Liver (tissue), 9 donors: ENCODE results near the gene MICU1. TPM values are rescaled to one million over a fixed set of nuclear protein-coding genes. Genes with fewer than 3 reads are reported as not detected.
A peak's percentile ranks its signal among the peaks of the same experiment; 100 is the strongest.

Source experiments
- DNase-seq: peaks from one replicate; pipeline ENCODE4 v3.0.0-alpha.2; 2017; ENCODE audit warnings: low spot score
- H3K27ac ChIP-seq, 2 donors: one replicate each; pipeline ENCODE4 v1.7.0; 2013; ENCODE audit warnings: inconsistent platforms in 2 of 2, low read length in 2 of 2, control low read depth in 1 of 2, low read depth in 1 of 2, mild to moderate bottlenecking in 1 of 2
- H3K27me3 ChIP-seq, 4 donors: one replicate each; pipeline versions ENCODE4 v1.6.1 to v1.7.0; 2013; ENCODE audit warnings: low read length in 3 of 4, inconsistent platforms in 1 of 4, mild to moderate bottlenecking in 1 of 4, moderate library complexity in 1 of 4; ENCODE audit not compliant: control insufficient read depth in 4 of 4, insufficient read depth in 4 of 4
- H3K36me3 ChIP-seq, 4 donors: one replicate each; pipeline versions ENCODE4 v1.6.1 to v1.7.0; 2013; ENCODE audit warnings: low read length in 3 of 4, mild to moderate bottlenecking in 3 of 4, low read depth in 1 of 4, moderate library complexity in 1 of 4; ENCODE audit not compliant: control insufficient read depth in 4 of 4, insufficient read depth in 3 of 4
- H3K4me1 ChIP-seq, 4 donors: one replicate each; pipeline versions ENCODE4 v1.6.1 to v1.7.0; 2013; ENCODE audit warnings: low read length in 3 of 4, mild to moderate bottlenecking in 3 of 4, moderate library complexity in 1 of 4; ENCODE audit not compliant: control insufficient read depth in 4 of 4, insufficient read depth in 4 of 4
- H3K4me3 ChIP-seq, 3 donors: one replicate each; pipeline versions ENCODE4 v1.6.1 to v1.7.0; 2013; ENCODE audit warnings: low read length in 3 of 3, control low read depth in 1 of 3, low read depth in 1 of 3, mild to moderate bottlenecking in 1 of 3
- H3K9ac ChIP-seq, 2 donors: one replicate each; pipeline ENCODE4 v1.7.0; 2013; ENCODE audit warnings: low read length in 2 of 2, mild to moderate bottlenecking in 2 of 2, moderate library complexity in 2 of 2, control low read depth in 1 of 2, low read depth in 1 of 2
- H3K9me3 ChIP-seq, 4 donors: one replicate each; pipeline versions ENCODE4 v1.6.1 to v1.7.0; 2013; ENCODE audit warnings: low read length in 3 of 4; ENCODE audit not compliant: control insufficient read depth in 4 of 4
- EGR1 ChIP-seq, 2 donors: IDR thresholded peaks; 2 replicates each; pipeline ENCODE4 v1.6.1; 2016 to 2018; ENCODE audit warnings: antibody characterized with exemption in 2 of 2, low read depth in 2 of 2
- FOXA1 ChIP-seq: IDR thresholded peaks from 2 replicates; pipeline ENCODE4 v1.6.1; 2016; ENCODE audit warnings: antibody characterized with exemption
- FOXA2 ChIP-seq: IDR thresholded peaks from 2 replicates; pipeline ENCODE4 v1.6.1; 2016; ENCODE audit warnings: antibody characterized with exemption
- GABPA ChIP-seq, 2 donors: IDR thresholded peaks in 1 of 2; conservative IDR thresholded peaks in 1 of 2; 2 replicates each; pipeline ENCODE4 v1.6.1; 2016; ENCODE audit warnings: antibody characterized with exemption in 2 of 2, mild to moderate bottlenecking in 1 of 2, moderate library complexity in 1 of 2
- HNF4A ChIP-seq, 2 donors: conservative IDR thresholded peaks; 2 replicates each; pipeline ENCODE4 v1.6.1; 2016; ENCODE audit warnings: antibody characterized with exemption in 2 of 2, mild to moderate bottlenecking in 2 of 2
- HNF4G ChIP-seq: IDR thresholded peaks from 2 replicates; pipeline ENCODE4 v1.6.1; 2016; ENCODE audit warnings: antibody characterized with exemption
- JUND ChIP-seq, 2 donors: IDR thresholded peaks; 2 replicates each; pipeline ENCODE4 v1.6.1; 2016; ENCODE audit warnings: antibody characterized with exemption in 2 of 2
- NR2F2 ChIP-seq: IDR thresholded peaks from 2 replicates; pipeline ENCODE4 v1.6.1; 2016; ENCODE audit warnings: antibody characterized with exemption
- RAD21 ChIP-seq, 2 donors: IDR thresholded peaks; 2 replicates each; pipeline ENCODE4 v1.6.1; 2016; ENCODE audit warnings: antibody characterized with exemption in 2 of 2, mild to moderate bottlenecking in 2 of 2
- RXRA ChIP-seq, 2 donors: IDR thresholded peaks; 2 replicates each; pipeline ENCODE4 v1.6.1; 2017 to 2018; ENCODE audit warnings: antibody characterized with exemption in 2 of 2, mild to moderate bottlenecking in 1 of 2
- SP1 ChIP-seq: IDR thresholded peaks from 2 replicates; pipeline ENCODE4 v1.6.1; 2018; ENCODE audit warnings: antibody characterized with exemption, mild to moderate bottlenecking
- TAF1 ChIP-seq: conservative IDR thresholded peaks from 2 replicates; pipeline ENCODE4 v1.6.1; 2016; ENCODE audit warnings: antibody characterized with exemption, mild to moderate bottlenecking
- YY1 ChIP-seq: IDR thresholded peaks from 2 replicates; pipeline ENCODE4 v1.6.1; 2016; ENCODE audit warnings: antibody characterized with exemption, mild to moderate bottlenecking
- WGBS: extraction: QIAGEN DNeasy Blood & Tissue Kit; methylation state at CpG from one replicate; pipeline ENCODE4 v1.1.7; 2013; 5-methylcytosine and 5-hydroxymethylcytosine counted together
- polyA plus RNA-seq, 2 donors: library from polyadenylated mRNA; stranded (reverse) in 1 of 2; unstranded in 1 of 2; fragments of 200-250 nt in 1 of 2; fragments of >200 nt in 1 of 2; fragmentation: Nextera tagmentation in 1 of 2; extraction: Ambion mirVana in 1 of 2; gene quantifications; one replicate each; pipeline versions ENCODE4 v1.2.1 to v1.2.3, GENCODE V29; 2013 to 2015
- total RNA-seq, 2 donors: library from RNA; depleted of rRNA; stranded (reverse); fragments of >200 nt; gene quantifications; one replicate each; pipeline ENCODE4 v1.2.3, GENCODE V29; 2014
- TF ChIP-seq, protein P1 (sequence below): fragments of 150-350 bp; IDR thresholded peaks from 2 replicates; pipeline ENCODE4 v1.5.1; 2017; ENCODE audit warnings: improper control_type of control experiment, low read depth, low read length; ENCODE audit not compliant: missing input control
- TF ChIP-seq, protein P2 (sequence below): IDR thresholded peaks from 2 replicates; pipeline ENCODE4 v1.6.1; 2016; ENCODE audit warnings: antibody characterized with exemption
- TF ChIP-seq, protein P3 (sequence below): IDR thresholded peaks from 2 replicates; pipeline ENCODE4 v1.6.1; 2016; ENCODE audit warnings: antibody characterized with exemption
- TF ChIP-seq, protein P4 (sequence below): IDR thresholded peaks from 2 replicates; pipeline ENCODE4 v1.6.1; 2016; ENCODE audit warnings: antibody characterized with exemption
- TF ChIP-seq, protein P5 (sequence below): IDR thresholded peaks from 2 replicates; pipeline ENCODE4 v1.6.1; 2016; ENCODE audit warnings: antibody characterized with exemption, mild to moderate bottlenecking
- donor health status: healthy.
- donor health status: healthy.
- donor health status: healthy.
- donor health status: healthy.
- donor health status: healthy.

The MICU1 gene
- total and polyA plus RNA-seq, 4 donors: 26.4 to 47.4 (median 32.1) TPM

DNA sequence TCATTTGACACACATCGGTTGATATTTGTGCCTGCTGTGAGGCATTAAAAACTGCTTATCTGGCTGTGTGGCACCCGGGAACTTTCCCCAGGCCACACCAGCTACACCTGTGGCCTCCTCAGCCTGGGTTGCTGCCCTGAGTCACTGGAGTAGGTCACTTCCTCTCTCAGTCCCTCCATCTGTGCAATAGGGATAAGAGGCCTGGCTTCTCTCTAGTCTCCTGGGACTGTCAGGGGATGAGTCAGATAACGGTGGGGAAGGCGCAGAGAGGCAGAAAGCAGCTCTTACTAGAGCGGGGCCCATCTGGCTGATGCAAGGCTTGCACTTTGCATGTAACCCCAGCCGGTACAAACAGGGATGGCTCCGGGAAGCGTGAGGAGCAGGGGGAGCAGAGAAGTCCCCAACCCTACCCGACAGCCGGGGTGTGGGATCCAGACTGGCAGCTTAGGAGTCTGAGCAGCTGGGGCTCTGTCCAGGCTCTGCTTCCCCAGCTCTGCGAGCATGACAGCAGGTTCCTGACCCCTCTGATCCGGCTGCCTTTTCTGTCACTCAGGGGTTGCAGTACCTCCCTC, 305.1 kb downstream of the MICU1 start:
- Histone ChIP-seq H3K27me3 (no peaks in the 10 kb centered on the region), H3K9ac (peak overlapping the region; percentile 50 to 61), H3K27ac (peak overlapping the region; percentile 93 to 97), H3K4me3 (no peak overlapping the region), H3K36me3 (no peaks in the 10 kb centered on the region), H3K4me1 (peaks cover 20 to 48% (median 38%) of the 10 kb centered on the region in 4 donors), H3K9me3 (no peaks in the 10 kb centered on the region)
- DNase-seq: peak; percentile 70
- 58% methylated on average over 12 of the region's 12 CpGs for WGBS
- TF ChIP-seq EGR1 (IDR thresholded peaks at IDR 0.05; ENCODE audit: low read depth in 2 of 2) (no peak), TAF1 (no peak), NR2F2 (peak; percentile 58), FOXA1 (no peak), RAD21 (IDR thresholded peaks at IDR 0.05) (peak in 1 of 2 donors; percentile 40), HNF4A (conservative IDR thresholded peaks at IDR 0.05) (no peak), FOXA2 (no peak), YY1 (no peak), HNF4G (peak; percentile 24), GABPA (IDR thresholded peaks at IDR 0.05 in 1 of 2, conservative IDR thresholded peaks at IDR 0.05 in 1 of 2) (peak in 1 of 2 donors; percentile 29), RXRA (IDR thresholded peaks at IDR 0.05) (peak; percentile 26 to 35), SP1 (peak; percentile 49), JUND (IDR thresholded peaks at IDR 0.05) (peak; percentile 48 to 85)
- TF ChIP-seq, protein P1, sequence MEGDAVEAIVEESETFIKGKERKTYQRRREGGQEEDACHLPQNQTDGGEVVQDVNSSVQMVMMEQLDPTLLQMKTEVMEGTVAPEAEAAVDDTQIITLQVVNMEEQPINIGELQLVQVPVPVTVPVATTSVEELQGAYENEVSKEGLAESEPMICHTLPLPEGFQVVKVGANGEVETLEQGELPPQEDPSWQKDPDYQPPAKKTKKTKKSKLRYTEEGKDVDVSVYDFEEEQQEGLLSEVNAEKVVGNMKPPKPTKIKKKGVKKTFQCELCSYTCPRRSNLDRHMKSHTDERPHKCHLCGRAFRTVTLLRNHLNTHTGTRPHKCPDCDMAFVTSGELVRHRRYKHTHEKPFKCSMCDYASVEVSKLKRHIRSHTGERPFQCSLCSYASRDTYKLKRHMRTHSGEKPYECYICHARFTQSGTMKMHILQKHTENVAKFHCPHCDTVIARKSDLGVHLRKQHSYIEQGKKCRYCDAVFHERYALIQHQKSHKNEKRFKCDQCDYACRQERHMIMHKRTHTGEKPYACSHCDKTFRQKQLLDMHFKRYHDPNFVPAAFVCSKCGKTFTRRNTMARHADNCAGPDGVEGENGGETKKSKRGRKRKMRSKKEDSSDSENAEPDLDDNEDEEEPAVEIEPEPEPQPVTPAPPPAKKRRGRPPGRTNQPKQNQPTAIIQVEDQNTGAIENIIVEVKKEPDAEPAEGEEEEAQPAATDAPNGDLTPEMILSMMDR: no peak
- TF ChIP-seq, protein P2, sequence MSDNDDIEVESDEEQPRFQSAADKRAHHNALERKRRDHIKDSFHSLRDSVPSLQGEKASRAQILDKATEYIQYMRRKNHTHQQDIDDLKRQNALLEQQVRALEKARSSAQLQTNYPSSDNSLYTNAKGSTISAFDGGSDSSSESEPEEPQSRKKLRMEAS: no peak
- TF ChIP-seq, protein P3, sequence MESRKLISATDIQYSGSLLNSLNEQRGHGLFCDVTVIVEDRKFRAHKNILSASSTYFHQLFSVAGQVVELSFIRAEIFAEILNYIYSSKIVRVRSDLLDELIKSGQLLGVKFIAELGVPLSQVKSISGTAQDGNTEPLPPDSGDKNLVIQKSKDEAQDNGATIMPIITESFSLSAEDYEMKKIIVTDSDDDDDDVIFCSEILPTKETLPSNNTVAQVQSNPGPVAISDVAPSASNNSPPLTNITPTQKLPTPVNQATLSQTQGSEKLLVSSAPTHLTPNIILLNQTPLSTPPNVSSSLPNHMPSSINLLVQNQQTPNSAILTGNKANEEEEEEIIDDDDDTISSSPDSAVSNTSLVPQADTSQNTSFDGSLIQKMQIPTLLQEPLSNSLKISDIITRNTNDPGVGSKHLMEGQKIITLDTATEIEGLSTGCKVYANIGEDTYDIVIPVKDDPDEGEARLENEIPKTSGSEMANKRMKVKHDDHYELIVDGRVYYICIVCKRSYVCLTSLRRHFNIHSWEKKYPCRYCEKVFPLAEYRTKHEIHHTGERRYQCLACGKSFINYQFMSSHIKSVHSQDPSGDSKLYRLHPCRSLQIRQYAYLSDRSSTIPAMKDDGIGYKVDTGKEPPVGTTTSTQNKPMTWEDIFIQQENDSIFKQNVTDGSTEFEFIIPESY: no peak
- TF ChIP-seq, protein P4, sequence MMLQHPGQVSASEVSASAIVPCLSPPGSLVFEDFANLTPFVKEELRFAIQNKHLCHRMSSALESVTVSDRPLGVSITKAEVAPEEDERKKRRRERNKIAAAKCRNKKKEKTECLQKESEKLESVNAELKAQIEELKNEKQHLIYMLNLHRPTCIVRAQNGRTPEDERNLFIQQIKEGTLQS: peak; percentile 69
- TF ChIP-seq, protein P5, sequence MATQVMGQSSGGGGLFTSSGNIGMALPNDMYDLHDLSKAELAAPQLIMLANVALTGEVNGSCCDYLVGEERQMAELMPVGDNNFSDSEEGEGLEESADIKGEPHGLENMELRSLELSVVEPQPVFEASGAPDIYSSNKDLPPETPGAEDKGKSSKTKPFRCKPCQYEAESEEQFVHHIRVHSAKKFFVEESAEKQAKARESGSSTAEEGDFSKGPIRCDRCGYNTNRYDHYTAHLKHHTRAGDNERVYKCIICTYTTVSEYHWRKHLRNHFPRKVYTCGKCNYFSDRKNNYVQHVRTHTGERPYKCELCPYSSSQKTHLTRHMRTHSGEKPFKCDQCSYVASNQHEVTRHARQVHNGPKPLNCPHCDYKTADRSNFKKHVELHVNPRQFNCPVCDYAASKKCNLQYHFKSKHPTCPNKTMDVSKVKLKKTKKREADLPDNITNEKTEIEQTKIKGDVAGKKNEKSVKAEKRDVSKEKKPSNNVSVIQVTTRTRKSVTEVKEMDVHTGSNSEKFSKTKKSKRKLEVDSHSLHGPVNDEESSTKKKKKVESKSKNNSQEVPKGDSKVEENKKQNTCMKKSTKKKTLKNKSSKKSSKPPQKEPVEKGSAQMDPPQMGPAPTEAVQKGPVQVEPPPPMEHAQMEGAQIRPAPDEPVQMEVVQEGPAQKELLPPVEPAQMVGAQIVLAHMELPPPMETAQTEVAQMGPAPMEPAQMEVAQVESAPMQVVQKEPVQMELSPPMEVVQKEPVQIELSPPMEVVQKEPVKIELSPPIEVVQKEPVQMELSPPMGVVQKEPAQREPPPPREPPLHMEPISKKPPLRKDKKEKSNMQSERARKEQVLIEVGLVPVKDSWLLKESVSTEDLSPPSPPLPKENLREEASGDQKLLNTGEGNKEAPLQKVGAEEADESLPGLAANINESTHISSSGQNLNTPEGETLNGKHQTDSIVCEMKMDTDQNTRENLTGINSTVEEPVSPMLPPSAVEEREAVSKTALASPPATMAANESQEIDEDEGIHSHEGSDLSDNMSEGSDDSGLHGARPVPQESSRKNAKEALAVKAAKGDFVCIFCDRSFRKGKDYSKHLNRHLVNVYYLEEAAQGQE: no peak
